ENCODE data around the gene ELL2.
A peak's percentile ranks its signal among the peaks of the same experiment; 100 is the strongest.

The ELL2 gene

GRCh38 chr5:95961617-95962474 lies at the start of gene ELL2:
Gene ELL2 (minus strand): TSS chr5:95961851. CDS start chr5:95961721, 130 bp downstream.
- no peaks in the 10 kb centered on the region for H3K9me3 ChIP-seq (ENCODE audit: severe bottlenecking)
- no peaks in the 10 kb centered on the region for H3K27me3 ChIP-seq (ENCODE audit: insufficient read depth, poor library complexity, severe bottlenecking)
- peak within 1 kb of the TSS; percentile 84 for H3K27ac ChIP-seq (ENCODE audit: poor library complexity, severe bottlenecking)
- ATAC-seq (ENCODE audit: low read depth) (peak; percentile 75), DNase-seq (ENCODE audit: low spot score) (peak; percentile 99)
- TF ChIP-seq CTCF (IDR thresholded peaks at IDR 0.05; ENCODE audit: poor library complexity, severe bottlenecking) = no peak
- peaks cover 41% of the 10 kb centered on the region for H3K4me1 ChIP-seq (ENCODE audit: insufficient read depth, poor library complexity, severe bottlenecking)
- peak within 1 kb of the TSS; percentile 89 for H3K4me3 ChIP-seq (ENCODE audit: severe bottlenecking)
- H3K36me3 ChIP-seq (ENCODE audit: low read depth) = peaks cover 39% of the 10 kb centered on the region

- Histone ChIP-seq H3K9me3 (ENCODE audit: severe bottlenecking) (no peaks in the 10 kb centered on the region), H3K27ac (ENCODE audit: poor library complexity, severe bottlenecking) (no peak overlapping the region), H3K36me3 (ENCODE audit: low read depth) (no peaks in the 10 kb centered on the region), H3K4me3 (ENCODE audit: severe bottlenecking) (no peak overlapping the region), H3K27me3 (ENCODE audit: insufficient read depth, poor library complexity, severe bottlenecking) (no peaks in the 10 kb centered on the region), H3K4me1 (ENCODE audit: insufficient read depth, poor library complexity, severe bottlenecking) (peaks cover 12% of the 10 kb centered on the region)
- TF ChIP-seq CTCF (IDR thresholded peaks at IDR 0.05; ENCODE audit: poor library complexity, severe bottlenecking) = no peak
- DNase-seq (ENCODE audit: low spot score) (no peak), ATAC-seq (ENCODE audit: low read depth) (no peak)
Measured at GRCh38 chr5:96008987-96009647, 47.5 kb upstream of the ELL2 start.

- Histone ChIP-seq H3K36me3 (ENCODE audit: low read depth) (no peaks in the 10 kb centered on the region), H3K27me3 (ENCODE audit: insufficient read depth, poor library complexity, severe bottlenecking) (no peaks in the 10 kb centered on the region), H3K27ac (ENCODE audit: poor library complexity, severe bottlenecking) (no peak overlapping the region), H3K4me3 (ENCODE audit: severe bottlenecking) (no peak overlapping the region), H3K9me3 (ENCODE audit: severe bottlenecking) (no peaks in the 10 kb centered on the region), H3K4me1 (ENCODE audit: insufficient read depth, poor library complexity, severe bottlenecking) (peaks cover 12% of the 10 kb centered on the region)
- no peak for TF ChIP-seq CTCF (IDR thresholded peaks at IDR 0.05; ENCODE audit: poor library complexity, severe bottlenecking)
- no peak for ATAC-seq (ENCODE audit: low read depth)
- no peak for DNase-seq (ENCODE audit: low spot score)
Measured at GRCh38 chr5:96008487-96008886, 46.8 kb upstream of the ELL2 start.

GRCh38 chr5:96007051-96007450 lies 45.4 kb upstream of the ELL2 start:
- H3K27me3 ChIP-seq (ENCODE audit: insufficient read depth, poor library complexity, severe bottlenecking) = no peaks in the 10 kb centered on the region
- H3K36me3 ChIP-seq (ENCODE audit: low read depth) = no peaks in the 10 kb centered on the region
- peaks cover 6% of the 10 kb centered on the region for H3K4me1 ChIP-seq (ENCODE audit: insufficient read depth, poor library complexity, severe bottlenecking)
- no peak for DNase-seq (ENCODE audit: low spot score)
- no peaks in the 10 kb centered on the region for H3K9me3 ChIP-seq (ENCODE audit: severe bottlenecking)
- no peak overlapping the region for H3K4me3 ChIP-seq (ENCODE audit: severe bottlenecking)
- H3K27ac ChIP-seq (ENCODE audit: poor library complexity, severe bottlenecking) = no peak overlapping the region
- no peak for ATAC-seq (ENCODE audit: low read depth)
- no peak for TF ChIP-seq CTCF (IDR thresholded peaks at IDR 0.05; ENCODE audit: poor library complexity, severe bottlenecking)
